HG03439 (cell line): ENCODE data around the gene PAX5.
A peak's percentile ranks its signal among the peaks of the same experiment; 100 is the strongest.
"Not testable (repeated sequence)": the region's sequence is repeated elsewhere in the genome, so short reads cannot be mapped to it uniquely, and the experiment has no call there.

Source experiments
- ATAC-seq: cut with Tn5 transposase; IDR thresholded peaks from one replicate; pipeline ENCODE4 v1.9.1; 2021; ENCODE audit warnings: mild to moderate bottlenecking, moderate library complexity; ENCODE audit not compliant: unreplicated experiment

Gene PAX5

GRCh38 chr9:37033682-37034304, at the start of gene PAX5:
TSS of gene PAX5 (minus strand) at chr9:37034268. CDS start at chr9:37034031, 237 bp downstream.
- ATAC-seq, result no peak

- ATAC-seq, result no peak
Observed at GRCh38 chr9:37083654-37084053, 49.6 kb upstream of the PAX5 start.

GRCh38 chr9:37082214-37082765, 48.2 kb upstream of the PAX5 start:
- no peak for ATAC-seq

- ATAC-seq, result not testable (repeated sequence)
Observed at GRCh38 chr9:37081507-37081906, 47.4 kb upstream of the PAX5 start.

GRCh38 chr9:37080165-37080628, 46.1 kb upstream of the PAX5 start:
- peak; percentile 24 for ATAC-seq

GRCh38 chr9:37079370-37080164, 45.5 kb upstream of the PAX5 start:
- ATAC-seq, result peak; percentile 84

GRCh38 chr9:37074790-37075189, 40.7 kb upstream of the PAX5 start:
- ATAC-seq, result not testable (repeated sequence)

- peak; percentile 76 for ATAC-seq
Observed at GRCh38 chr9:37066139-37066725, 32.2 kb upstream of the PAX5 start.

GRCh38 chr9:37062336-37062735, 28.3 kb upstream of the PAX5 start:
- ATAC-seq, result no peak

GRCh38 chr9:37061768-37062167, 27.7 kb upstream of the PAX5 start:
- no peak for ATAC-seq

- no peak for ATAC-seq
Observed at GRCh38 chr9:37060833-37061232, 26.8 kb upstream of the PAX5 start.

GRCh38 chr9:37056046-37056920, 22.2 kb upstream of the PAX5 start:
- ATAC-seq, result no peak

- ATAC-seq, result not testable (repeated sequence)
Observed at GRCh38 chr9:37054363-37054720, 20.3 kb upstream of the PAX5 start.

- no peak for ATAC-seq
Observed at GRCh38 chr9:37053684-37054362, 19.8 kb upstream of the PAX5 start.

GRCh38 chr9:37046683-37047082, 12.6 kb upstream of the PAX5 start:
- no peak for ATAC-seq

- ATAC-seq, result no peak
Observed at GRCh38 chr9:37042421-37042820, 8.4 kb upstream of the PAX5 start.

GRCh38 chr9:37040508-37041127, 6.5 kb upstream of the PAX5 start:
- ATAC-seq, result no peak

GRCh38 chr9:37038943-37039464, 4.9 kb upstream of the PAX5 start:
- ATAC-seq, result no peak

- no peak for ATAC-seq
Observed at GRCh38 chr9:37038302-37038942, 4.4 kb upstream of the PAX5 start.
